Breast epithelium (tissue), 4 donors: Measurements from ENCODE around the gene CDK5RAP2. TPM values are rescaled to one million over a fixed set of nuclear protein-coding genes. Genes with fewer than 3 reads are reported as not detected.
A peak's percentile ranks its signal among the peaks of the same experiment; 100 is the strongest.

Experiments
- DNase-seq, 2 donors: peaks; one replicate each; pipeline ENCODE4 v3.0.0-alpha.2; 2019; ENCODE audit warnings: low spot score in 2 of 2
- H3K27ac ChIP-seq, 2 donors: fragments of 200-600 bp; sonication (generic) in 1 of 2; one replicate each; pipeline ENCODE4 v1.5.1; 2016 to 2019; ENCODE audit warnings: mild to moderate bottlenecking in 1 of 2
- H3K27me3 ChIP-seq, 2 donors: fragments of 200-600 bp; sonication (generic) in 1 of 2; one replicate each; pipeline versions ENCODE4 v1.5.1 to v1.6.0; 2017 to 2019; ENCODE audit warnings: control low read depth in 1 of 2, mild to moderate bottlenecking in 1 of 2
- H3K36me3 ChIP-seq: fragments of 200-600 bp; one replicate; pipeline ENCODE4 v1.5.1; 2019
- H3K4me1 ChIP-seq, 2 donors: fragments of 200-600 bp; sonication (generic); one replicate each; pipeline ENCODE4 v1.5.1; 2016 to 2019; ENCODE audit warnings: control low read depth in 1 of 2
- H3K4me3 ChIP-seq, 3 donors: fragments of 200-600 bp; sonication (generic); 1 replicate in 2 of 3; 2 replicates in 1 of 3; pipeline ENCODE4 v1.5.1; 2016 to 2019; ENCODE audit warnings: mild to moderate bottlenecking in 3 of 3, moderate library complexity in 2 of 3
- H3K9me3 ChIP-seq, 2 donors: fragments of 200-600 bp; sonication (generic) in 1 of 2; one replicate each; pipeline ENCODE4 v1.5.1; 2016 to 2019; ENCODE audit warnings: control low read depth in 1 of 2
- CTCF ChIP-seq, 3 donors: fragments of 450-650 bp; IDR thresholded peaks; one replicate each; pipeline ENCODE4 v1.5.1; 2016 to 2017; ENCODE audit warnings: antibody characterized with exemption in 3 of 3, mild to moderate bottlenecking in 3 of 3, moderate library complexity in 3 of 3
- POLR2A ChIP-seq: fragments of 450-650 bp; IDR thresholded peaks from one replicate; pipeline ENCODE4 v1.6.1; 2016; ENCODE audit warnings: antibody characterized with exemption, mild to moderate bottlenecking, moderate library complexity
- POLR2AphosphoS5 ChIP-seq, 3 donors: sonication (generic); formaldehyde crosslinking; IDR thresholded peaks; one replicate each; pipeline ENCODE4 v1.6.1; 2017; ENCODE audit warnings: antibody characterized with exemption in 3 of 3
- intact Hi-C: fragments of 100-400 bp; cut with DNase I; formaldehyde crosslinking; loops from one replicate; pipeline ENCODE4 v1.15.1; 2023; ENCODE audit warnings: low total_unique reads
- total RNA-seq, 3 donors: library from RNA; depleted of rRNA; stranded (reverse); fragments of >200 nt; gene quantifications; one replicate each; pipeline ENCODE4 v1.1.0, GENCODE V29; 2016

Gene CDK5RAP2
- total RNA-seq, 3 donors from 2014 or later: 44.5 to 77.4 (median 60.6) TPM

GRCh38 chr9:120385606-120386389 lies 194.2 kb downstream of the CDK5RAP2 start:
- no peak overlapping the region for H3K4me3 ChIP-seq
- H3K36me3 ChIP-seq: no peaks in the 10 kb centered on the region
- H3K9me3 ChIP-seq: no peaks in the 10 kb centered on the region
- peak overlapping the region in 1 of 2 donors; percentile 55 for H3K27ac ChIP-seq
- no peak for DNase-seq
- H3K27me3 ChIP-seq: no peaks in the 10 kb centered on the region
- peaks cover 0 to 9% of the 10 kb centered on the region in 2 donors for H3K4me1 ChIP-seq
- TF ChIP-seq CTCF (IDR thresholded peaks at IDR 0.05): no peak
- no peak for TF ChIP-seq POLR2A
- TF ChIP-seq POLR2AphosphoS5 (IDR thresholded peaks at IDR 0.05): no peak
- intact Hi-C loops: no loop called here

GRCh38 chr9:120384925-120385272 lies 195.1 kb downstream of the CDK5RAP2 start:
- Histone ChIP-seq H3K4me1 (peaks cover 0 to 9% of the 10 kb centered on the region in 2 donors), H3K27me3 (no peaks in the 10 kb centered on the region), H3K36me3 (no peaks in the 10 kb centered on the region), H3K9me3 (peaks cover 2 to 5% of the 10 kb centered on the region in 2 donors), H3K27ac (no peak overlapping the region), H3K4me3 (no peak overlapping the region)
- no peak for DNase-seq
- intact Hi-C loops: no loop called here
- TF ChIP-seq POLR2A (no peak), POLR2AphosphoS5 (IDR thresholded peaks at IDR 0.05) (no peak), CTCF (IDR thresholded peaks at IDR 0.05) (no peak)

GRCh38 chr9:120383999-120384924 lies 195.7 kb downstream of the CDK5RAP2 start:
- TF ChIP-seq POLR2AphosphoS5 (IDR thresholded peaks at IDR 0.05) (no peak), CTCF (IDR thresholded peaks at IDR 0.05) (no peak), POLR2A (no peak)
- Histone ChIP-seq H3K4me3 (no peak overlapping the region), H3K27ac (peak overlapping the region in 1 of 2 donors; percentile 19), H3K27me3 (no peaks in the 10 kb centered on the region), H3K4me1 (peaks cover 0 to 9% of the 10 kb centered on the region in 2 donors), H3K9me3 (peaks cover 8 to 11% of the 10 kb centered on the region in 2 donors), H3K36me3 (no peaks in the 10 kb centered on the region)
- DNase-seq: peak in 1 of 2 donors; percentile 73
- intact Hi-C loops: no loop called here

- TF ChIP-seq POLR2A (no peak), CTCF (IDR thresholded peaks at IDR 0.05) (no peak), POLR2AphosphoS5 (IDR thresholded peaks at IDR 0.05) (no peak)
- Histone ChIP-seq H3K36me3 (no peaks in the 10 kb centered on the region), H3K27ac (peak overlapping the region in 1 of 2 donors; percentile 19), H3K4me1 (peaks cover 0 to 9% of the 10 kb centered on the region in 2 donors), H3K27me3 (no peaks in the 10 kb centered on the region), H3K4me3 (no peak overlapping the region), H3K9me3 (peaks cover 10 to 13% of the 10 kb centered on the region in 2 donors)
- DNase-seq: no peak
- intact Hi-C loops: no loop called here
Measured at GRCh38 chr9:120383611-120383998, 196.4 kb downstream of the CDK5RAP2 start.
